NCI-H69 (cell line): ENCODE data around the gene C12orf42.
A peak's percentile ranks its signal among the peaks of the same experiment; 100 is the strongest.

ENCODE experiments used
- DNase-seq: peaks from one replicate; lab custom pipeline; 2025; lab: John Stamatoyannopoulos, UW

Gene C12orf42

DNA sequence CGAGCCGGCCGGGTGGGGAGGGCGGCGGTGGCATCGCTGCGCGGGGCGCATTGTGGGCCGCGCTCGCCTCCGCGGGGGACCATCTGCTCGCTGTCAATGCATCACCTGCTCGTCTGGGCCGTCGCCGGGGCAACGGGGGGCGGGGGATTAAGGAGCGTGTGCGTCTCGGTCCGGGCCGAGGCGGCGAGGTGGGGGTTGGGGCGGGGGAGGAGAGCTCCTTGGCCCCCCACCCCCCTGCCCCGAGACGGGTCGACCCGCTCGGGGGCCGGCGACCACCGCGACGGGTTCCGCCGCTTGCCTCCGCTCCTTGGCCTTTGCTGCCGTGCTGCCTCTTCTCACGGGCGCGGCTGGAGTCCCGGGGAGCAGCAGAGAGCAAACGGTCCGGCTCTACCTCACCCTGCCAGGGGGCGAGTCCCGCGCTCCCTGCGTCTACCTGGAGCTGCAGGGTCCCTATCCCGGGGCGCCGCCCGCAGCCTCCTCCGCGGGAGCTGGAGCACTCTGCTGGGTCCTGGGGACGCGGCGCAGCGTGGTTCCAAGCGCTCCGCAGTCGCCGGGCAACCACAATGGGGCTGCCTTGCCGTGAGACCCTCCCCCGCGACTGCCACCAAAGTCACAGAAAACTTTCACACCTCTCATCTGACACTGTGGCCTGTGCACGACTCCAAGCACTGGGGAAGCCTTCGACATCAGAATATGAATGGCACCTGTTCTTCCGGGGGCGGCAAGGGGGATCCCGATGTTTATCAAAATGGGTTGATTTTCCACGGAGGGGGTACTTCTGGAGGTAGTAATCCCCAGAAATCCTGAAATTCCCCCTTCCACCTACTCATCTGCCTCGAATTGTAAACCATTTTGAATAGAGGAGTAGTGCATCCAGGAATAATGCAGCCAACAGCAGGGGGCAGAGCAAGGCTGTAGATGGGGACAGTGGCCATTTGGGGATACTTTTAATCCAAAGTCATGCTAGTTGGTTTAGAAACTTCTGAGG, at the start of gene C12orf42:
C12orf42 (minus strand) TSS at position 500 of the 988 bp plus-strand sequence. CDS start 17,542 bp downstream, outside the sequence.
- peak; percentile 96 for DNase-seq

DNA sequence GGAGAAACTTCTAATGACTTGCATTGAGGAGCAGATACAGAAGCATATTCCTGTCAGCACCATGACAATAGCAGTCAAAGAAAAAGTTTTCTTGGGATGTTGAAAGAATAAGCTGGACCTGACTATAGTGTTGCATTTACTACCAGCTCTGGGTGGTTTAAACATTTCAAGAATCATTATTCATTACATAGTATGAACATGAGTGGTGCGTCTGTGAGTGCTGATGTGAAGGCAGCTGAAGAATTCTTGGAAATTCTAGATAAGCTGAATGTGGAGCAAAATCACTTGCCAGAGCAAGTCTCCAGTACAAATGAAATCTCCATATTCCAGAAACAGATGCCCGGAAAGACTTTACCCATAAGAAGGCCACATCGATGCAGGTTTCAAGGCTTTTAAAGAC, 46.3 kb upstream of the C12orf42 start:
- DNase-seq: no peak

DNA sequence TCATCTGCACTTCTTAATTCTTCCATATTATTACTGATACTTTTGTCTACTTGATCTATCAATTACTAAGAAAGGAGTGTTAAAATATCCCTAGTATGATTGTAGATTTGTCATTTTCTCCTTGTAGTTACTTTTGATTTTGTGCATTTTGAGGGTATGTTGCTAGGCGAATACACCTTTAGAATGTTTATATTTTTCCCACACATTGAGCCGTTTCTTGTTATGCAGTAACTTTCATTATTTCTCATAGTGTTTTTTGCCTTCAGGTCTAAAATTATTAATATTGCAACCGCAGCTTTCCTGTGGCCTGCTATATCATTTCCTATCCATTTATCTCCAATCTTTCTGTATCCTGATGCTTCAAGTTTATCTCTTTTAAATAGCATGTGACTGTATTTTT, 44.6 kb upstream of the C12orf42 start:
- no peak for DNase-seq

DNA sequence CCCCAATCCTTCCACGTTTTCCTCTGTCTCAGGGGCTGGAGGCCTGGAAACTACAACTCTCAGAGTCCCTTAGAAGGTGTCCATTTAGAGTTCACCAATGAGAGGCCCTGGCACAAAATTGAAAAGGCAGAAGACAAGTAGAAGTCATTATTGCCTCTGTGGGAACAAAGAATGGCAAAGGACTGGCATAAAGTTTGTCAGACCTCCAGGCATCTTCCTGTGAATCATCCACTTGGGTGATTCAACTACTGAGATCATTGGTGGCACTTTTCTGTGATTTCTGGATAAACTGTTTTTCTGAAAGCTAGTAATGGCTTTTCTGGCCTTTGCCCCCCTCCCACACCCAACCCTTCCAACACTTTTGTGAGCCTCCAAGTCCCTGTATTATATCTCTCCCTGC, 42.6 kb upstream of the C12orf42 start:
- DNase-seq: no peak

DNA sequence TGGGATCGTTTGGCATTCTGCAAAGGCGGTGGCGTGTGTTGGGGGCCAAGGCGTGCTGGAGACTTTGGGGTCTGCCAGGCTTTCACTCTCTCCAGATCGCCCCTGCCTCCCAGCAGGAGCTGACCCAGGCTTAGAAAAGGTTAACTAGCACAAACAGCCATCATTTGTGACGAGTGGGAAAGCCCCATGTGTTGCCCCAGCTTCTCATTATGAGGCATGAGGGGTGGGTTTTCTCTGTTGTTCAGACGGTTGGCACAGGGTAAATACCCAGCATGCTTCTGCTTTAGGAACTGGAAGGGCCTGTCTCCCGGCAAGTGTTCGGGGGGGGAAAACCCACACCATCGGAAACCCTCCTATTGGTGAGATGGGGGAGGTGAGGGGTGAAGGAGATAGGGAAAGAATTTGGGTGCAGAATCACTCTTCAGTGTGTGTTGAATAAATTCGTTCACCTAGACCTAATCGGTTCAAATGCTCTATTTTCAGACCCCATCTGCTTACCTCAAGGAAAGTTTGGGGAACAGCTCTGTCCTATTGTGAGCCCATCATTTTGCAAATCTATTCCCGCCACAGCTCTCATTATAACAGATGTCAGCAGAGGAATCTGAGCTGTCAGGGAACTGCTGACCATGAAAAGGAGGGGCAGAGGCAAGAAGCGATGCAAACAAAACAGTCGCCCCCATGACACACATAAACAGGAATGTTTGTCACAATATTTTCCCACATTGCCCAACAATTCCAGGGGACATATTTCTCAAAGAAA, 34.7 kb upstream of the C12orf42 start:
- peak; percentile 21 for DNase-seq

DNA sequence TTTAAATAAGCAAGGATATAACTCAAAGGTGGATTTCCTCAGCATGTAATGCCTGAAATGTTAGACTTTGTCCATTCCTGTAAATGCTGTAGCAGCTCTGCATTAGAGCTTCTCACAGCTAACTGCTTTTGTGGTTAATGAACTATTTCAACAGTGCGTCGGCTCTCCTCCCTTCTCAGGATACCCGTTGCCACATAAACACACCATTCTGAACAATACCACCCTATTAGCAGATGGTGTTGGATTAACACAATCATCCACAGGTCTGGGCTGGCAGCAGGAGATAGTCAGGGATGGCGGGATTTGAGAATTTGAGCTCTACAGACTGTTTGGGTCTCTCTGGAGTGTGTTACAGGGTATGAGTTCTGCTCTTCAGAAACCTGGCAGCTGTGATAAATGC, 33.5 kb upstream of the C12orf42 start:
- peak; percentile 45 for DNase-seq

DNA sequence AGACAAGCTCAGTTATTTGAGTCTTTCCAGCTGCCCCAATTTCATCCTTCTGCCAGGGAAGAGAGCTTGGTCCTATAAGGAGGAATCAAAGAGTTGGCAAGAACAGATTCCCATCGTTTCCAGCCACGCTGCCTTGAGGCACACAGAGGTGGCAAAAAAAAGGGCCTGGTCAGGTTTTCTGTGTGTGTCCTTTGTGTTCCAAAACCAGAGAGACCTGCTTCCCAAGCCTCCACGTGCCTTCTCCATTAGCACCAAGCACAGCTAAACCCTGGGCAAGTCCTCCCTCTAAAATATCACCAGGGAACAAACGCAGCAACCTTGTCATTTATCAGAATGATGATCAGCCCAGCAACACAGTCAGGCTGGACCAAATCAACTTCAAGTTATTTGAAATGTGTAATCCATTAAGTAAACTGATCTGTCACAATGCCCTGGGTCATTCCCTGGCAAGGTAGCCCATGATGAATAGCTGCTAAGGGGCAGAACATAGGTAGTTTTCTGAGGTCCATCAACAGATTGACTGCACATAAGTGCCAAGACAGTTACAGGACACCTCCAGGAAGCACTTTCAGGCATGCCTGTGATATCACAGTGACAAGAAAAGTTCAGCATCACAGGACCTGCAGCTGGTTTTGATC, 28.6 kb upstream of the C12orf42 start:
- no peak for DNase-seq

DNA sequence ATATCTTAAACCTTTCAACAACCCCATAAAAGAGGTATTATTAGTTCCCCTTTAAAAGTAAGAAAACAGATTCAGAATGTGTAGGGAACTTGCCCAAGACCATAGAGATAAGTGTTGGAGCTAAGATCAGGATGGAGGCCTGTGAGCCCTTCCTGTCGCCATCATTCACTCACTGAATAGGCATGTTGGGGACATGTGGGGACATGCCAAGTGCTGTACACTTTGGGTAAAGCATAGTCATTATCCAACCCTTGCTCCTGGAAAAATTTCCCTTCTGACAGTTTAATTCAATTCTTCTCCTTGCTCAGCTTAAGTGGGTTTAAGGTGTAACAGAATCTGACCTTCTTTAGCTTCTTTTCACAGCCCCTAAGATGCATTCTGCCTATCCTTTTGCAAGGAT, 28.0 kb upstream of the C12orf42 start:
- peak; percentile 58 for DNase-seq

DNA sequence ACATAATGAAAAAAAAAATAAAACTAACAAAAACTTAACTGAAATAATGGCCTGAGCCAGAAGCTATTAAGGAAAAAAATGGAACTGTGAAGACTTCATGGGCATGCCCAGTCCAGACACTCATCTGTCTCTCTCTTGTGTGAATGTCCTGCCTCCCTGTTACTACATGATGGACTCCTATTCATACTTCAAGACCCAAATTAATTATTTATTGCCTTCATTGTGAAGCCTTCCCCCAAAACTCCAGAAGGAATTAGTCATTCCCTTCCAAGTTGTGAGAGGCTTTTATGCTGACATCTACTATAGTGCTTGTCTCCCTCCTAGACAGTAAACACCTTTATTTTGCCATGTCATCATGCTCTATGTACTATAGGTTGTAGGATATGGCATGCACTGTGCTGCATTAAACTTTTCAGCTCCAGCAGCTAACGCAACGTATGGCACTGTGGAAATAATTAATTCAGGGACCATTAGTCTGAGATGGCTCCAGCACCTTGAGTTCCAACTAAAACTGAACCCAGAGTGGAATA, 25.0 kb upstream of the C12orf42 start:
- DNase-seq: no peak

DNA sequence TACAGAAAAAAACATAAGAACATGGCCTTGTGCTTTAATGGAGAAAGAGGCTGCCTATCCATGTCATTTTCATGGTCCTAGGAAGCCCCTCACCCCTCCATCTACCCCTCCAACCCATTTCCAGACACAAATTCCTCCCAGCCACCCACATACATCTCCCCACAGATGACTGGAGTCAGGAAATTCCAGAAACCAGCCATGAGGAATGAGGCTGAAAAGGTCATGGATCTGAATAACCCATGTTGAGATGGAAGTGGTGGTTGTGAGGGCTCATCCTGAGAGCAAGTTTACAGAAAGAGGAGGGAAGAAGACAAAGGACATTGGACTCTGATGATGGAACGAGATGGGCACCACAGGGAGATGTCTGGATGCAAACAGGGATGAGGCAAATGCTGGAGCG, 23.9 kb upstream of the C12orf42 start:
- no peak for DNase-seq

DNA sequence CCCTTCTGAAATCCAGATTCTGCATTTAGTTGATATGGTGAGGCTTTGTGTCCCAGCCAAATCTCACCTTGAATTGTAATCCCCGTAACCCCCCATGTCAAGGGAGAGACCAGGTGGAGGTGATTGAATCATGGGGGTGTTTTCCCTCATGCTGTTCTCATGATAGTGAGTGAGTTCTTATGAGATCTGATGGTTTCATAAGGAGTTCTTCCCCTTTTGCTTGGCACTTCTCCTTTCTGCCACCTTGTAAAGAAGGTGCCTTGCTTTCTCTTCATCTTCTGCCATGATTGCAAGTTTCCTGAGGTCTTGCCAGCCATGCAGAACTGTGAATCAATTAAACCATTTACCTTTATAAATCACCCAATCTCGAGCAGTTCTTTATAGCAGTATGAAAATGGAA, 23.1 kb upstream of the C12orf42 start:
- no peak for DNase-seq

DNA sequence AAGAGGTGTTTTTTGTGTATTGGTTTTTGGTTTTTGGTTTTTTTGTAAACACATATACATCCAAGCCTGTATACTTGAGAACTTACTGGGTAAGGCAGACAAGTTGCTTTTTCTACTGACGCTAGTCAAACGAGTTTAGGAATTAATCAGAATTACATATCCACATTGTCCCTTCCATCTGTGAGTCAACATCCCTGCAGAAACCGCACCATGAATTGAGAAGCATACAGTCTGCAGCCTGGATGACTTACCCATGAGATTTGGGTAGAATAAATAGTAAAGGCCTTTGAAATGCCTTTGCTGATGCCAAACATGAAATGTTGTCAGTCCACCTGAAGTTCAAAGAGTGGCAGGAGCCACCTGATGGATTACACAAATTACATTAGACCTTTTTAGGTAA, 21.4 kb upstream of the C12orf42 start:
- DNase-seq: no peak

DNA sequence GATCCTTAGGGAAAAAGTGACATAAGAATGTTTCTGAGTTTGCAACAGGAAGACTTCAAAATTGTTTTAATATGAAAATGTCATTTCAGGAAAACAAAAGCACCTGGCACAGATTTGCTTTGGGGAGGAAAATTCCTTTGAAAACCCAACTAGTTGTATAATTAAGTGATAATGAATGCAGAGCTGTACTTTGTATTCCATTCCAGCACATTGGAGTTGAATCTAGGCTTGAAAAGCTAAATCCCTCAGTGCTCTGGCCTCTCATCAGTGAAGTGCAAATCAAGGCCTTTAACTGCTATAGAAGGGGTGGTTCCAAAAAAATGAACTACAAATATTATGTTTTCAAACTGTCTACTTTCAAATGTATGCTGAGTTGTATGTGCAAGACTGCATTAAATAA, 19.6 kb upstream of the C12orf42 start:
- no peak for DNase-seq

DNA sequence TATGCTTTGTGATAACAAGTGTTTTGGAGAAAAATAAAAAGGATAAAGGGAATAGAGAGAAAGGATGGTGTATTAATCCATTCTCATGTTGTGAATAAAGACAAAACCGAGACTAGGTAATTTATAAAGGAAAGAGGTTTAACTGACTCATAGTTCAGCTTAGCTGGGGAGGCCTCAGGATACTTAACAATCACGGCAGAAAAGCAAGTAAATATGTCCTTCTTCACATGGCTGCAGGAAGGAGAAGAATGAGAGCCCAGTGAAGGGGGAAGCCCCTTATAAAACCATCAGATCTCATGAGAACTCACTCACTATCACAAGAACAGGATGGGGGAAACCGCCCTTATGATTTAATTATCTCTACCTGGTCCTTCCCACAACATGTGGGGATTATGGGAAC, 18.1 kb upstream of the C12orf42 start:
- no peak for DNase-seq

DNA sequence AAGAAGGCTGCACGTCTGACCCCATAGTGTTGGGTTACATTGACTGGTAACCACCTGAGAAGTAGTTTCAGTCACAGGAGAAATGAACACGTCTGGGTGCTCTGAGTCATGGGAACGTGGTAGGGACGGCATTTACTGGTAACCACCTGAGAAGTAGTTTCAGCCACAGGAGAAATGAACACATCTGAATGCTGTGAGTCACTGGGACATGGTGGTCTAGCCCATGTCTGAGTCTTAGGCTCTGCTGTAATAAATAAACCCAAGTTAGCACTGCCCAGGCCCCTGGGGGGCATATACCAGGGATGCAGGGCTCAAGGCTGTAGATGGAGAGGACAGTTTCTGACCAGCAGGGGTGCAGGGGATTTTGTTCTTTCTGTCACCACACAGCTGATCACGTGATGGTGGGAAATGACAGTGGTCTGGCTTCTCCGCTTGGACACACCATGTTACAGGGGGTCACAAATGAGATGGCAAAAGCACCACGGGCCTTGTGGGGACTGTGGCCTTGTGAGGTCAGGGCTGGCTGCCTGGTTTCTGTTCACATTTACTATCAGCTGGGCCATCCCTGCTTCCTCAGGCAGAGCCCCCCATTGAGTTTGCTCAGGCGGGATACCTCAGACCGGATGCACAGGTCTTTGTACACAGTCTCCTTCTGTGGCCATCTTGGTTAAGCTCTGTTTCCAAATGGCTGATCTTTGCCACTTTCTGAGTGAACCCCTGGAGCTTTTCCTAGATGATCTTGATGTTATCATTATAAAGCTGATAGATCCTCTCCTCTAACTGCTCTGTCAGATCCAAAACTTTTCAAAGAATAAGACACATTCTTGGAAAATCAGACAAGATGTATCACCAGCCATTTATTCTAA, 9.8 kb upstream of the C12orf42 start:
- no peak for DNase-seq

DNA sequence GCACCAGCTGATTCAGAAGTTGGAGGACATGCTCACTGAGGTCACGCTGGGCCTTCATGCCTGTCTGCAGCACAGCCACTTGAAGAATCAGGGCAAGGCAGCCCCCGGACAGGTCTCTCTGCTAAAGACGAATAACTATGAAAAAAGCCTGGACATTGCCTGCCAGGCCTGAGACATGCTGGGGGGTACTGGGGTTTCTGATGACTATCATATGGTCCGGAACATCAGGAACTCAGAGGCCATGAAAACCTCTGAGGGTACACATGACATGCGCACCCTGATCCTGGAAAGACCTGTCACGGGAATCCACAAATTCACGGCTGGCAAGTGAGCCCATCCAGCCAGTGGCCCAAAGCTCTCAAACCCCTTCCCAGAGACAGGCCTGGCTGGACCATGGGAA, 8.8 kb upstream of the C12orf42 start:
- DNase-seq: no peak

DNA sequence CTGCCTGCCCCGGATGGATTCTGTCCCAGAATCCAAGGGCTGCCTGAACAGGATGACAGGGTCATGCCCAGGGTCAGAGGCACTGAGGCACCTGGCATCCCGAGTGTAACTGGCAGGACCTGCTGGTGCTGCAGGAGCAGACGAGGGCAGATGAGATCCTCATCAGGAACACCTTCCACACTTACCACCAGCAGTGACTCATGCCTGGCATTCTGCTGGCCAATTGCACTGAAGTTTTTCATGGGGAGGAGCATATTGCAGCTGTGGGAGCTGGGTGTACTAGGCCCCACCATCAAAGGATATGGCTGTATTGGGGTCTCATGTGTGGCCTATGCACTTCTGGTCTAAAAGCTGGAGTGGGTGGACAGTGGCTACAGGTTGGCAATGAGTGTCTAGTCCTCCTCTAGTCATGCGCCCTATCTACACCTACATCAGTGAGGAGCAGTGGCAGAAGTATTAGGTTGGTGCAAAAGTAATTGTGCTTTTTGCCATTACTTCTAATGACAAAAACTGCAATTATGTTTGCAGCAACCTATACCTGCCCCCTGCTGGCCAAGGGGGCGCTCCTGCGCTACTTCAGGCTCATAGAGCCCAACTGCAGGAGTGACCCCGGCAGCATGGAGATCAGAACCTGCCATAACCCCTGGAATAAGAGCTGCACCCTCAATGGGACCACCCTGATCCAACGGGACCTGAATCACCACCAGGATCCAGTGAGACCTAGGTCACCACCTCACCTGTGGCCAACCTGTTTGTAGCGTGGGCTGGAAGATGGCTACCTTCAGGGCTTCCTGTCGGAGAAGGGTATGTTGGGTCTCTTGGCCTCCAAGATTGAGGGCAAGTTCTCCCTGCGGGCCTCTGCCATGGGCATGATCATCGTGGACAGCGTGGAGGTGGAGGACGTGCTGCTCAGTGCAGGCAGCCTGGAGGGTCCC, 8.0 kb upstream of the C12orf42 start:
- DNase-seq: peak; percentile 53

DNA sequence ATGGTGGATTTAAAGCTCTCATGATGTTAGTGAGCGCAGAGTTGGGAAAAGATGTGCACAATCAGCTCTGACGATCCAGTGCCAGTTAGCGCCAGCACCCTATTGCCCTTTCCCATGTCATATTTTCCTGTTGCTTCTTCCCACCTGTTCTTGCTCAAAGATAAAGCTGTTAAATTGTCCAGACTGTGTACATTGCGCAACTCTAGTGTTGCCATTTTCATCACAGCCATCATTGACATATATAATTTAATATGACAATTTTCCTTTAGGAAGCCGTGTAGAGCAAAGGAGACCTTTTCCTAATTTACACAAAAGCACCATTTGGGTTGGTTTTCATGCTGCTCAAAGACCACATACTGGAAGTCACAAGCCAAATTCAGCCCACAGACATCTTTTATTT, 5.7 kb upstream of the C12orf42 start:
- DNase-seq: peak; percentile 46

DNA sequence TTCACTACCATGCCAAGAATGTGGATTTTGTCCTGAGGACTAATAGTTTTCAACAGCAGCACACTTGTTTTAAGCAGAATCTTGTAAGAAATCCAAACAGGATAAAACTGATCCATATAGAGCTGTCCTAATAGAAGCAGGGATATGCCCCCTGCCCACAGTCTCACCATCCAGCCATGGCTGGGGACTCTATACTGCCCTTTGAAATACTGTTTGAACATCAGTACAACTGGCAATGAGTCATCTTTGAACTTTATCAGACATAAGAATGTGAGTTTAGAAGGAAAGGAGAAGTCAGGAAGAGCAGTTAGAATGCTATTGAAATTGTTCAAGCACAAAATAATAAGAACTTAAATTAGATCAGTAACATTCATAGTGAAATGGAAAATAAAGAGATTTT, 3.8 kb upstream of the C12orf42 start:
- DNase-seq: no peak

DNA sequence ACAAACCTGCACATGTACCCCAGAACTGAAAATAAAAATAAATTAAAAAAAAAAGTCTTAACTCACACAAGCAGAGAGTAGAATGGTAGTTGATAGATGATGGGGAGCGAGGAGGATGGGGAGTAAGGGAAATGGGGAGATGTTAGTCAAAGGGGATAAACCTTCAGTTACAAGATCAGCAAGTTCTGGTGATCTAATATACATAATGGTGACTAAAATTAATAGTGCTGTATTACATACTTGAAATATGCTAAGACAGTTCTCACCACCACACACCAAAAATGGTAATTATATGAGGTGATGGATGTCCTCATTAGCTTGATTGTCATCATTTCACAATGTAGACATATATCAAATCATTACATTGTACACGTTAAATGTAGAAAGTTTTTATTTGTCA, 3.2 kb upstream of the C12orf42 start:
- no peak for DNase-seq
